ENCODE data around the gene PRKAA1.
"Not testable (repeated sequence)": the region's sequence is repeated elsewhere in the genome, so short reads cannot be mapped to it uniquely, and the experiment has no call there.

PRKAA1 gene

GRCh38 chr5:40825461-40826043 lies 27.4 kb upstream of the PRKAA1 start:
- DNase-seq, result not testable (repeated sequence)

DNA sequence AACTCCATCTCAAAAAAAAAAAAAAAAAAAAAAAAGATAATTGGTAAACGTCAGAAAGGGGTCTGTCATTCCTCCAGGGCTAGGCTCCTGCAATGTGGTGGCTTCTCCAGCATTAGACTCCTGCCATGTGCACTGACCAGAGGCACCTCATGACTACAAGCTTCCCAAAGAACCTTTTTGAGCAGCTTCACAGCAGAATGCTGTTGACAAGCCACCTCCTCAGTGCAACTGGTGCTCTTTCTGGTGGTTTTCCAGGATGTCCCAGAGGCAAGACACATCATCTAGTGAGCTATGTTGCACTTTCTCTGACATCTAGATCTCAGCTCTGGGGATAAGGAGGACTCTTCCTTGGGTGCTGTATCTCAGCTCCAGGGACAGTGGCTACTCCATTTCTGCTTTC lies 25.3 kb upstream of the PRKAA1 start:
- DNase-seq, result no peak

DNA sequence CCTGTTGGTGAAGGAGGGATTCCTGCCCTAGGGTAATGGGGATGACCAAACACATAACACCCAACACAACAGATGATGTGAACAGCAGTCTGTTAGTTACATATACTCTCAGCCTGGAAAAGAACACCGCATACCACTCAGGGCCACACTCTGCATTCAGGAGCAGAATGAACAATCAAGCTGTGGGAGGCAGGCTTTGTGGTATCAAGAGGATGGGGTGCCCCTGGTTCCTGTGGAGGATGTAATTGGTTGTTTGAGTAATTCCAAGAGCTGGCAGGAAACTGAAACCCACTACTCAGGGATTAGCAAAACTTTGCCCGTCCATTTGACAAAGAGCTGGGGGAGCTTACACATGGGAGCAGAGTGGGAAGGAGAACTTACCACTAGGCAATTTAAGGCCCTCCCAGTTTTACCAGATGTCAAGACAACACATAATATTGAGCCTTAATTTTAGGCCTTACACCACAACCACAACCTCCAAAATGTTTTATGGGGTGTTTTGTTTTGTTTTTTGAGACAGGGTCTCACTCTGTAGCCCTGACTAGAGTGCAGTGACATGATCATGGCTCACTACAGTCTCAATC lies 15.6 kb upstream of the PRKAA1 start:
- DNase-seq, result no peak

DNA sequence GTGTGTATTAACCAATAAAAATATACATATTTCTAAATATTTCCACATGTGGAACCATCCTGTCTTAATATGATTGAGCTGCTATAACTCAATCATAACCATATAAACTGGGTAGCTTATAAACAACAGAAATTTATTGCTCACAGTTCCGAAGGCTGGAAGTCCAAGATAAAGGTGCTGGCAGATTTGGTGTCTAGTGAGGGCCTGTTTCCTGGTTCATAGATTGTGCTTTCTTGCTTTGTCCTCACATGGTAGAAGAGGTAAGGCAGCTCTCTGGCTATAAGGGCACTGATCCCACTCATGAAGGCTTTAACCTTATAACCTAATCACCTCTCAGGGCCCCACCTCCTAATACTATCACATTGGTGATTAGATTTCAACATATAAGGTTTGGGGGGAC lies 14.0 kb upstream of the PRKAA1 start:
- no peak for DNase-seq

GRCh38 chr5:40801771-40802562 lies 3.8 kb upstream of the PRKAA1 start:
- DNase-seq, result no peak

GRCh38 chr5:40799258-40799657 lies 1.1 kb upstream of the PRKAA1 start:
- no peak for DNase-seq

DNA sequence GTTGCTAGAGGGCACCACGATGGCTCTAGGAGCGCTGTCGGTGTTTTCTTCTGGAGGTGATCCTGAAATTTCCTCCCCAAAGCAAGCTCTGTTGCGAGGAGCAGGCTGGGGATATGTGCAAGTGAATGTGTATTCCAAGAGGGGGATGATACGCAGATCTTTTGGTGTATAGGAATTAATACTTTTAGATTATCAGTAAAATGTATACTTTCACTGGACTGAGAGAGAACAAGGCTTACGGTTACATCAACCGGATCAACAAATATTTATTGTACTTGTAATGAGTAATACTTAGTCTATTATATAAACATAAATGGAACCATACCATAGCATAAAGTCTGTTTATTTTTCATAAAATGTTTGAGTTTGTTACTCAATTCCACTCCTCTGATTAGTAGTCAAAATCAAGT lies 632 bp upstream of the PRKAA1 start:
- DNase-seq, result no peak

DNA sequence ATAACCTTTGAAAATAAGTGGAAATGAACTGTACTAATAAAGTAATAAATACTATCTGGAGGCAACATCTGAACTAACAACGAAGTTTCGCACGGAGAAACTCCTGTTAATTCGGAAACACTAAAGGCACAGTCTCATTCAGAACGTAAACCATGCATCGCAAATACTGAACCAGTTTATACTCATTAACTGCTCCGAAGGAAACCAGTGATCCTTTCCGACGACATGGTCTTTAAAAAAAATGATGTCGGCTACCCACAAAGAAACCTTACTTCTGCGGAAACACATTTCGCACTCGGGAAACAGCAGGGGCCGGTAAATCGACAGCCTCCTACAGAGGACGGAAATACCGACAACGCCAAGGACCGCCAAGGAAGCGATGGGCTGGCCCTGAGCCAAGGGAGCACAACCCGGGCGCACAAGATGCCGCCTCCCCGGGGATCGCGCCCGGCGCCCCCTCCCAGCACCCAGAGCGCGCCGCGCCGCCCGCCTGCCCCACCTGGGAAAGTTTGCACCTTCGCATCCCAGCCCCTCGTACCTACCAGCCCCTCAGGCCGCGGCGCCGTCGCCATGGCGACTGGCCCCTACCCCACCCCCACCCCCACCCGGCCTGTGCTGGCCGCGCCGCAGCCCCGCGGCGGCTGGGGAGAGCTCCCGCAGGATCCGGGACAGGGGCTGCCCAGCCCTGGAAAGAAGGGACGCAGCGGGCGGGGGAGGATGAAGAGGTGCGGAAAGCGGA lies 732 bp downstream of the PRKAA1 start:
- DNase-seq, result peak; percentile 79

DNA sequence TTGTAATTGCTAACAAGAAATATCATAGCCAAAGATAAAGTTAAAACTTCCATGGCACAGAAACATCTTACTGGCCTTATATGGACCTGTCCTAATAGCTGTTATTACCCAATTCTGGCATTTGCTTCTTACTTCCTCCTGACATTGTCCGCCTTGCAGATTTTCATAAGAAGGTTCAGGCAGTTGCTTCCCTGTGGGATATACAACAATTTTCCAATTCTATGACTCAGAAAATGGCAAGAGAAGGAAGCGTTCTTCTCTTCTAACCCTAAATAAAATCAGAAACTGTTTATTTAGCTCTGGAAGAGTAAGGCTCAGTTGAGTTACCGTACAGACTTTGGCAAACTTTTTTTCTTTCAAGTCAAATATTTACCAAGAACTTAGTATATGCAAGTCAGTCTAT lies 1.7 kb downstream of the PRKAA1 start:
- DNase-seq, result no peak

DNA sequence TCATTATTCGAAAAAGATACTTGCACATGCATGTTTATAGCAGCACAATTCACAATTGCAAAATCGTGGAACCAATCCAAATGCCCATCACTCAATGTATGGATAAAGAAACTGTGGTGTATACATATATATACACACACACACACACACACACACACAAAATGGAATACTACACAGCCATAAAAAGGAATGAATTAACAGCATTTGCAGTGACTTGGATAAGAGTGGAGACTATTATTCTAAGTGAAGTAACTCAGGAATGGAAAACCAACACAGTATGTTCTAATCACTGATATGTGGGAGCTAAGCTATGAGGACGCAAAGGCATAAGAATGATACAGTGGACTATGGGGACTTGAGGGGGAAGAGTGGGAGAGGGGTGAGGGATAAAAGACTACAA lies 3.3 kb downstream of the PRKAA1 start:
- DNase-seq, result not testable (repeated sequence)

DNA sequence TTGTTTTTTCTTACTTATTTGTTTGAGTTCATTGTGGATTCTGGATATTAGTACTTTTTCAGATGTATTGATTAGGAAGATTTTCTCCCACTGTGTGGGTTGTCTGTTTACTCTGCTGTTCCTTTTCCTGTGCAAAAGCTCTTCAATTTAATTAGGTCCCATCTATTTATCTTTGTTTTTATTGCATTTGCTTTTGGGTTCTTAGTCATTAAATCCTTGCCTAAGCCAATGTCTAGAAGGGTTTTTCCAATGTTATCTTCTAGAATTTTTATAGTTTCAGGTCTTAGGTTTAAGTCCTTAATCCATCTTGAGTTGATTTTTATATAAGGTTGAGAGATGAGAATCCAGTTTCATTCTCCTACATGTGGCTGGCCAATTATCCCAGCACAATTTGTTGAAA lies 3.8 kb downstream of the PRKAA1 start:
- DNase-seq, result not testable (repeated sequence)

DNA sequence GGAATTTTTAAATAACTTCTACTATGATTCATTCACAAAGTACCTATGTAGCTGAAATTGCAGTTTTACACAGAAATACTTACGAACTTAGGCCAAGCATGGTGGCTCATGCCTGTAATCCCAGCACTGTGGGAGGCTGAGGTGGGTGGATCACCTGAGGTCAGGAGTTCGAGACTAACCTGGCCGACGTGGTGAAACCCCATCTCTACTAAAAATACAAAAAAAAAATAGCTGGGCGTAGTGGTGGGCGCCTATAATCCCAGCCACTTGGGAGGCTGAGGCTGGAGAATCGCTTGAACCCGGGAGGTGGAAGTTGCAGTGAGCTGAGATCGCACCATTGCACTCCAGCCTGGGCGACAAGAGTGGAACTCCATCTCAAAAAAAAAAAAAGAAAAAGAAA lies 5.5 kb downstream of the PRKAA1 start:
- not testable (repeated sequence) for DNase-seq

- no peak for DNase-seq
Measured at GRCh38 chr5:40791715-40792139, 6.4 kb downstream of the PRKAA1 start.

DNA sequence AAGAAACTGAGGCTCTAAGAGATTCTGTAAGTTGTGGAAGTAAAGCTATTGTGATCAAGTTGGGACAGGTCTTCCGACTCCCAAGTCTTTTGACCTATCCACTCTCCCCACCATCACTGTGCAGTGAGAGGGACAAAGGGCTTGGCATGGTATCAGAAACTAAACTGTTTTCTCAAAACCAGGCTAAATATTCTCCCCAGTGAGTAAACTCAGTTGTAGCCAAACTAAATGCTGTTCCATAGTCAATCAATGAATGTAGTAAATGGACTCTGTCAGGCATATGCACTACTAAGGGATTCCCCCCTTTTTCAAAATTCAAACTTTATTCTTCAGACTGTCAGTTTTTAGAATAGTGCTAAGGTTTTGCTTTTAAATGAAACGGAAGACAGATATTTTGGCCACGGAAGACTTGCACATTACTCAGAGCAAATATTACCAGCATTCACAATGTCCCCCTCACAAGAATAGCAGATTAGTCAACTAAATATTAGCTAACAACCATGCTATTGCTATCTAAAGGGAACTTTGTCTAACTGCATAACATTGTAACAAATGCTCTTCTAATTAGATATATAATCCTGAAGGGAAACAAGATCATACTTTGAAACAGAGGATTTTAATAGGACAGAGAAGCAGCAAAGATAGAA lies 7.1 kb downstream of the PRKAA1 start:
- DNase-seq, result no peak

- not testable (repeated sequence) for DNase-seq
Measured at GRCh38 chr5:40788941-40789340, 9.2 kb downstream of the PRKAA1 start.

DNA sequence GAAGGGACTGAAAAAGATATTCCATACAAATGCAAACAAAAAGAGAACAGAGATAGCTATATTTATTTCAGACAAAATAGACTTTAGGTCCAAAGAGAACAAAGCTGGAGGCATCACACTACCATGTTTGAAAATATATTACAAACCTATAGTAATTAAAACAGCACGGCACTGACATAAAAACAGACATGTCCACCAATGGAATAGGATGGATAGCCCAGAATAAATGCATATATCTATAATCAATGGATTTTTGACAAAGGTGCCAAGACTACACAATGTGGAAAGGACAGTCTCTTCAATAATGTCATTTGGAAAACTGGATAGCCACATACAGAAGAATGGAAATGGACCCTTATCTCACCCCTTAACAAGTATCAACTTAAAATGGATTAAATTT lies 10.2 kb downstream of the PRKAA1 start:
- no peak for DNase-seq

DNA sequence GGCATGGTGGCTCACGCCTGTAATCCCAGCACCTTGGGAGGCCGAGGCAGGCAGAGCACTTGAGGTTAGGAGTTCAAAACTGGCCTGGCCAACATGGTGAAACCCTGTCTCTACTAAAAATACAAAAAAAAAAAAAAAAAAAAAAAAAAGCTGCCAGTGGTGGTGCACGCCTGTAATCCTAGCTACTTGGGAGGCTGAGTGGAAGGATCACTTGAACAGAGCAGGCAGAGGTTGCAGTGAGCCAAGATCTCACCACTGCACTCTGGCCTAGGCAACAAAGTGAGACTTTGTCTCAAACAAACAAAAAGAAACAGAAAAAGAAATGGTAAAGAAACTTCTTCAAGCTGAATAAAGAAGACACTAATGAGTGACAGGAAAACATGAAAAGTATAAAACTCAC lies 11.5 kb downstream of the PRKAA1 start:
- DNase-seq, result not testable (repeated sequence)

GRCh38 chr5:40784916-40785315 lies 13.3 kb downstream of the PRKAA1 start:
- DNase-seq, result no peak

DNA sequence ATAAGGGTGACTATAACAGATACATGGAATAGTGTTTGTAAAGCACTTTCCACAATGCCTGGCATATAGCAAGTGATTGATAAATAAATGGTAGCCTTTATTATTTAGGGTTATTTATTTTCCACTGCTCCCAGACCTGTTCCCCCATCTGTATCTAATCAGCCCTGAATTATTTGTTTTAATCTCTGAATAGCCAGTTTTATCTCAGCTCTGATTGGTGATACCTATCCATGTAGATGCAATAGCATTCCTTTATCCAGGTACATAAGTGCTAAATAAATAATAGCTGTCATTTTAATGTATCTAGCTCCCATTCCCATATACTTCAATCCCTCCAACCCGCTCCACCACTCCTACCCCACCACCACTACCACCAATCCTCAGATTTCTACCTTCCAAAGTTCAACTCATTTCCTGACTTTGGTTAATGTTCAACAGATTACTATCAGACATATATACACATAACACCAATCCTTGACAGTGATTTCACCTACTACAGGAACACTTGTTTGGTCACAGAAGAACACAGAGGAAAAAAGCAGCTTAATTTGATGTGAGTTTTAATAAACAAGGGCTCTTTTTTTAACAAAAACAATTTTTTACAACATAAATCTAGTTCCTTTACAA lies 14.0 kb downstream of the PRKAA1 start:
- DNase-seq, result no peak

DNA sequence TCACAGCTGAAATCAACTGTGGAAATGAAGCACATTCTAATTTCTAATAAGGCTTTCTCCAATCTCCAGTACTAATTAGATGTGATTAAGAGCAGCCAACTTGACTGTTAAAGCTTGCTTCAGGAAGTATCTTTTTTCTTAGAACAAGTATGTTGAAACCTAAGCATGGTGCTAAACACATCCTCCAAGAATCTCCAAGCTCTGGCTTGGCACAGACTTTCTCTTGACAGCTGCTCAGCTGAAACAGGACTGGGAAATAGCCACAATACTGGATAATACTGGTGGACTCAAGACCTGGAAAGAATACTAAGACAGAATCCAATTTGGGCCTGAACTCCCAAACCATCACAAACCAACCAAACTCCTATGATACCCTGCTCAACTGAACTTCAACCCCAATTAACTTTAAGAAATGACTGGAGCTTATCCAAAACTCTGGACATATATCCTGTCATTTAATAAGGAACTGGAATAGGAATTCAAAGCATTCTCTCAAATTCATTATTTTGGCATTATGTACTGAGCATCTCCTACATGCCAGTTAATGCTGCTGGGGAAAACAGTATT lies 16.2 kb downstream of the PRKAA1 start:
- DNase-seq, result no peak

DNA sequence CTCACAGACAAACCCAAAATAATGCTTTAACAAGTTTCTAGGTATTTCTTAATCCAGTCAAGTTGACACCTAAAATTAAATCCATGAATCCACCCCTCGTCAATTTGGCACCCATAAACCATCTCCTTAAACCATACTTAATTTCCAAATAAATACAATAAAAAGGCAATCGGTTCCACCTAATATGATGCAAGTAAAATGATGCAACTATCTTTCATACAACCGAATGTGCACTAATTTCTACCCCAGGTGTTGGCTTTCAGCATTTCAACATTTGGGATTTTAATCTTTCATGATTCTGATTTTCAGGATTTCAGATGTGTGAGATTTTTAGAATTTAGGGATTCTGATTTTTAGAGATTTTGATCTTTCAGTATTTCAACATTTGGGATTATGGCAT lies 17.3 kb downstream of the PRKAA1 start:
- DNase-seq, result no peak

- DNase-seq, result no peak
Measured at GRCh38 chr5:40780199-40780598, 18.0 kb downstream of the PRKAA1 start.
